Activated naive CD4-positive, alpha-beta T cell treated with anti-CD3 and anti-CD28 coated beads, Interleukin-2, amount 50 U/mL, for 24 hours (primary cell): ENCODE results near the gene DEFB118.
"Not testable (repeated sequence)": the region's sequence is repeated elsewhere in the genome, so short reads cannot be mapped to it uniquely, and the experiment has no call there.

Source experiments
- H3K27ac Mint-ChIP-seq: one replicate; pipeline ENCODE4 v1.8.0; 2021; ENCODE audit warnings: mild to moderate bottlenecking, mixed read lengths
- H3K27me3 Mint-ChIP-seq: one replicate; pipeline ENCODE4 v1.8.0; 2021; ENCODE audit warnings: mixed read lengths
- H3K36me3 Mint-ChIP-seq: one replicate; pipeline ENCODE4 v1.8.0; 2021; ENCODE audit warnings: mixed read lengths
- H3K4me1 Mint-ChIP-seq: one replicate; pipeline ENCODE4 v1.8.0; 2021; ENCODE audit warnings: mixed read lengths
- H3K4me3 Mint-ChIP-seq: one replicate; pipeline ENCODE4 v1.8.0; 2021; ENCODE audit warnings: mild to moderate bottlenecking, mixed read lengths
- H3K9me3 Mint-ChIP-seq: one replicate; pipeline ENCODE4 v1.8.0; 2021; ENCODE audit warnings: mixed read lengths

Gene DEFB118

DNA sequence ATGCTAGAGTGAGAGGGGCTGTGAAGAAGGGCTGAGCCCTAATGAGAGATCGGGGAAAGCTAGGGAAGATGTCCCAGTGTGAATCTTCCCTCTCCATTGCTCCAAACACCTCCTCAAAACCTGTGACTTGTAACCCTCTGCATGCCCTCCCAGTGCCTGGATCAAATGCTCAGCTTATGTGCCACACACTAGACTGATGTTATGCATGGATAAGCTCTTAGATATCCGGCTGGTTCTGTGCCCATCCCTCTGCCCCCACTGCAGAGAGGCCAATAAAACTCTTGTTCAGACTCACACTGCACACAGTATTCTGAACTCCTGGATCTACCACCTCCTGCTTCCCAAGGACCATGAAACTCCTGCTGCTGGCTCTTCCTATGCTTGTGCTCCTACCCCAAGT is at the start of gene DEFB118:
DEFB118 (plus strand) TSS at position 301 of the 400 bp plus-strand sequence; CDS start at position 351, 50 bp downstream.
- no peaks in the 10 kb centered on the region for H3K4me1 Mint-ChIP-seq
- no peak within 1 kb of the TSS for H3K4me3 Mint-ChIP-seq
- peaks cover 7% of the 10 kb centered on the region for H3K9me3 Mint-ChIP-seq
- no peaks in the 10 kb centered on the region for H3K36me3 Mint-ChIP-seq
- H3K27me3 Mint-ChIP-seq, result peaks cover 6% of the 10 kb centered on the region
- no peak within 1 kb of the TSS for H3K27ac Mint-ChIP-seq

DNA sequence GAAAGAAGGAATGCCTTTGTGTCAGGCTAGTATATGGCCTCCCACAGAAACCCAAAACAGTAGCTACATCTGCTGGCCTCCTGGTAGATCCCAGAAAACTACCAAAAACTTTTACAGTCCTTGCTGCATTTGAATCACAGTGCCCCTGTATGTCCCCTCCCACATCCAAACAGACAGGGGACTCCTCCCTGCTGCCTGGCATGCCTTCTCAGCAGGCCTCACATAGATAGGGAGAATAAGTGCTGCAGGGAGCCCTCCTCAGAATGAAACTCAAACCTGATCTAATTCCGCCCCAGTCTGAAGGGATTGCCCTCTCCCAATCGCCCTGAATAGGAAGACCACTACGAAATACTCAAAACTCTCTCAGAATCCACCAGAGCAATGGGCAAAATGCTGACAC is 45.9 kb upstream of the DEFB118 start:
- Mint-ChIP-seq H3K4me1 (no peaks in the 10 kb centered on the region), H3K9me3 (peaks cover 22% of the 10 kb centered on the region), H3K27ac (no peak overlapping the region), H3K36me3 (peaks cover 1% of the 10 kb centered on the region), H3K4me3 (no peak overlapping the region), H3K27me3 (peaks cover 1% of the 10 kb centered on the region)

- H3K4me1 Mint-ChIP-seq, result no peaks in the 10 kb centered on the region
- H3K9me3 Mint-ChIP-seq, result peaks cover 13% of the 10 kb centered on the region
- no peak overlapping the region for H3K4me3 Mint-ChIP-seq
- H3K36me3 Mint-ChIP-seq, result peaks cover 6% of the 10 kb centered on the region
- peaks cover 6% of the 10 kb centered on the region for H3K27me3 Mint-ChIP-seq
- no peak overlapping the region for H3K27ac Mint-ChIP-seq
These were observed 37.5 kb upstream of the DEFB118 start for GRCh38 chr20:31330893-31331292.

DNA sequence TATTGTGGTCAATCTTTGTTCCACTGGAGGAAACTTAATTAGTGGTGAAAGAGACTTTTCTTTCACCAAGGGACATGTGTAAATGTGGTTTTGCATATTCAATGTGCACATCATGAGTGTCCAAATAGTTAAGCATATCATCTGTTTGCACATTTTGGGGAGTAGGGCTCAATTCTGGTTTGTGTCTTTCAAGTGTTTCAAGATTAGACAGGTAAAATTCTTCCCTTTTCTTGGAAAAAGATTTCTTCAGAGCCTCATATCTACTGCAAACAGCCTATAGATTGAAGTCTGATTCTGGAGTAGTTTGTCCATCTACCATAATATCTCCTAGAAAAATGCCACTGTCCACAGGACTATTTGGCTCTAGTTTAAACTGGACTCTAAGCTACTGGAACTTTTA is 26.9 kb upstream of the DEFB118 start:
- Mint-ChIP-seq H3K4me1 (no peaks in the 10 kb centered on the region), H3K27ac (no peak overlapping the region), H3K4me3 (no peak overlapping the region), H3K9me3 (no peaks in the 10 kb centered on the region), H3K36me3 (no peaks in the 10 kb centered on the region), H3K27me3 (peaks cover 4% of the 10 kb centered on the region)

DNA sequence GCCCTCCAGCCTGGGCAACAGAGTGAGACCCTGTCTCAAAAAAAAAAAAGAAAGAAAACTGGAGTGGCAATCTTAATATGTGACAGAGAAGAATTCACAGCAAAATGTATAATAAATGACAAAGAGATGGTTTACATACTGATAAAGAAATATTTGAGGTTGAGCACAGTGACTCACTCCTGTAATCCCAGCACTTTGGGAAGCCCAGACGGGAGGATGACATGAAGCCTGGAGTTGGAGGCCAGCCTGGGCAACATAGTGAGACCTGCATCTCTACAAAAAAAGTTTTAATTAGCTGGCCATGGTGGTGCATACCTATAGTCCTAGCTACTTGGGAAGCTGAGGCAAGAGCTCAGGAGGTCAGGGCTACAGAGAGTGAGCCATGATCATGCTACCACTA is 12.4 kb upstream of the DEFB118 start:
- no peaks in the 10 kb centered on the region for H3K9me3 Mint-ChIP-seq
- H3K27ac Mint-ChIP-seq, result no peak overlapping the region
- peaks cover 2% of the 10 kb centered on the region for H3K27me3 Mint-ChIP-seq
- no peaks in the 10 kb centered on the region for H3K36me3 Mint-ChIP-seq
- no peaks in the 10 kb centered on the region for H3K4me1 Mint-ChIP-seq
- H3K4me3 Mint-ChIP-seq, result no peak overlapping the region

GRCh38 chr20:31363295-31363694 is 5.1 kb upstream of the DEFB118 start:
- Mint-ChIP-seq H3K4me3 (no peak overlapping the region), H3K27me3 (peaks cover 2% of the 10 kb centered on the region), H3K36me3 (no peaks in the 10 kb centered on the region), H3K4me1 (no peaks in the 10 kb centered on the region), H3K9me3 (peaks cover 7% of the 10 kb centered on the region), H3K27ac (no peak overlapping the region)

GRCh38 chr20:31364272-31364671 is 4.1 kb upstream of the DEFB118 start:
- not testable (repeated sequence) for H3K27ac Mint-ChIP-seq, H3K36me3 Mint-ChIP-seq, H3K27me3 Mint-ChIP-seq, H3K4me1 Mint-ChIP-seq, H3K4me3 Mint-ChIP-seq, H3K9me3 Mint-ChIP-seq

DNA sequence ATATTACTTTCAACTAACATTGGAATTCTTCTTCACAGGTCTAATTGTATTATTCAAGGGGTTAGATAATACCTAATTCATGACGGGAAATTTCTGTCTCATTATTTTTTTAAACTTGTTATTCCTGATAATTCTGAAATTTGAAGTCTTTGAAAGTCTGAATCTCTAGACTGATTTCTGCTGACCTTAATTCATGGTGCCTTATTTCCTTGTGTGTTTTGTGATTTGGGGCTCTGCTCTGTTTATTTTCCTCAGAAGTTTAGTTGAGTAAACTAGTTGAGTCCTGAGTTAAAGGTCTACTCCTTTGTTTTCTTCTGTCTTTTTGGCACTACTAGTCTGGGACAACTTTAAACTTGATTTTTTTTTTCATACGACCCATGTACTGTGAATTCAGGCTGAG is 5.9 kb downstream of the DEFB118 start:
- H3K27ac Mint-ChIP-seq, result no peak overlapping the region
- H3K27me3 Mint-ChIP-seq, result peaks cover 13% of the 10 kb centered on the region
- H3K9me3 Mint-ChIP-seq, result peaks cover 10% of the 10 kb centered on the region
- H3K4me3 Mint-ChIP-seq, result no peak overlapping the region
- no peaks in the 10 kb centered on the region for H3K4me1 Mint-ChIP-seq
- peaks cover 2% of the 10 kb centered on the region for H3K36me3 Mint-ChIP-seq

GRCh38 chr20:31390490-31390889 is 22.1 kb downstream of the DEFB118 start, which contains the start of gene DEFB119:
Gene DEFB119, minus strand, starts transcription at chr20:31390590. Its CDS starts 107 bp downstream, at chr20:31390483.
- H3K4me3 Mint-ChIP-seq, result no peak within 1 kb of the TSS
- H3K4me1 Mint-ChIP-seq, result no peaks in the 10 kb centered on the region
- peaks cover 15% of the 10 kb centered on the region for H3K27me3 Mint-ChIP-seq
- H3K9me3 Mint-ChIP-seq, result no peaks in the 10 kb centered on the region
- H3K36me3 Mint-ChIP-seq, result no peaks in the 10 kb centered on the region
- H3K27ac Mint-ChIP-seq, result no peak within 1 kb of the TSS

GRCh38 chr20:31392836-31393235 is 24.4 kb downstream of the DEFB118 start:
- Mint-ChIP-seq H3K27ac (no peak overlapping the region), H3K27me3 (peaks cover 12% of the 10 kb centered on the region), H3K36me3 (no peaks in the 10 kb centered on the region), H3K9me3 (no peaks in the 10 kb centered on the region), H3K4me3 (no peak overlapping the region), H3K4me1 (no peaks in the 10 kb centered on the region)

DNA sequence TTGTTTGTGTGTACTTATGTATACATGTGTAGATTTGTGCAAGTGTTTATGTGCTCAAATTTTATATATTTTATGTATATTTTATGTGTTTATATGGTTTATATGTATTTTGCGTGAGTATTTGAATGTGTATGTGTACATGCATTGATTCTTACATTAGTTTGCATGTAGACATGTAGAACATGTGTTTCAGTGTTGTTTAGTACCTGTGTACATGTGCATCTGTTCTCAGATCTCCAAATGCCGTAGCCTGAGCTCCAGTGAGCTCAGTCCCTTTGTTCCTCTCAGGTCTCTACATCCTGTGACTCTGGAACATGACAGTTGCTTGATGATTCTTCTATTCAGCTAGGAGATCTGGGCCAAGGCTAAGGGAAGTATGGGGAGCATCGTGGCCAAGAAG is 26.5 kb downstream of the DEFB118 start:
- peaks cover 4% of the 10 kb centered on the region for H3K27me3 Mint-ChIP-seq
- H3K9me3 Mint-ChIP-seq, result no peaks in the 10 kb centered on the region
- H3K36me3 Mint-ChIP-seq, result no peaks in the 10 kb centered on the region
- no peaks in the 10 kb centered on the region for H3K4me1 Mint-ChIP-seq
- H3K4me3 Mint-ChIP-seq, result no peak overlapping the region
- no peak overlapping the region for H3K27ac Mint-ChIP-seq

DNA sequence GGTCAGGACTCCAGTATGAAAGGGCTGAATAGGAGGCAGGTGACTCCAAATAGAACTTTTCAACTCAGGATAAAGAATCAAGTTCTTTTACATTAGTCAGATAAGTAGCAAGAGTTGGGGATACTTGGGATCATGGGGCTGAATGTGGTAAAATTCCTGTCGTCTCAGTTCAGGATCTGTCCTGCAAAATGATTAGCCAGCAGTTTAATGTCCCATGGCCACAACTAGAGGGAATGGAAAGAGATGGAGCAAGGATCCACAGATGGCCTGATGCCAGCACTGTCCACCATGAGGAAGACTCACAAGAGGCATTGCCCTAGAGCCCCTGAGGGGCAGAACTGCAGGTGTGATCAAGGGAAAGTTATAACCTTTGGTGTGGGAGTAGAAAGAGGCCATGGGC is 35.5 kb downstream of the DEFB118 start:
- Mint-ChIP-seq H3K36me3 (no peaks in the 10 kb centered on the region), H3K27ac (no peak overlapping the region), H3K4me3 (no peak overlapping the region), H3K4me1 (no peaks in the 10 kb centered on the region), H3K9me3 (no peaks in the 10 kb centered on the region), H3K27me3 (peaks cover 4% of the 10 kb centered on the region)

DNA sequence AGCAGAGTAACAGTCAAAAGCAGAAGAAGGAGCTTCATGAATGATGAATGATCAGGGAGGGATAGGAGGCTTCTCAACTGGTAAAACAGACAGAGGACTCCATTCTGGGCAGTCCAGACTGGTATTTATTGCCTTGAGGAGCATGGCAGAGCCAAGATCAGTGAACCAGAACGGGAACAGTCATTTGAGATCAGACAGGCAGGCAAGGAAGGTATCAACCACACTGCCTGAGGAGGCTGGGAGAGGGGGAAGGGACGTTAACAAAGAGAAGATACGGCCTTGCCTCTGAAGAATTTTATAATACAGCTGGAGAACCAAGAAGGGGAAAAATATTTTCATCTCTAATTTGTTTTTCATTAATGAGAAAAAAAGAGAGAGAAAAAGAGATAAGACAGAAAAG is 37.7 kb downstream of the DEFB118 start, which contains the start of gene DEFB121:
DEFB121 (minus strand) TSS at position 101 of the 400 bp plus-strand sequence; CDS start at position 38, 63 bp downstream.
- Mint-ChIP-seq H3K27me3 (peaks cover 8% of the 10 kb centered on the region), H3K36me3 (no peaks in the 10 kb centered on the region), H3K9me3 (no peaks in the 10 kb centered on the region), H3K4me1 (no peaks in the 10 kb centered on the region), H3K27ac (no peak within 1 kb of the TSS), H3K4me3 (no peak within 1 kb of the TSS)

GRCh38 chr20:31410011-31410410 is 41.6 kb downstream of the DEFB118 start:
- Mint-ChIP-seq H3K9me3 (no peaks in the 10 kb centered on the region), H3K4me1 (no peaks in the 10 kb centered on the region), H3K27me3 (peaks cover 15% of the 10 kb centered on the region), H3K4me3 (no peak overlapping the region), H3K27ac (no peak overlapping the region), H3K36me3 (no peaks in the 10 kb centered on the region)

DNA sequence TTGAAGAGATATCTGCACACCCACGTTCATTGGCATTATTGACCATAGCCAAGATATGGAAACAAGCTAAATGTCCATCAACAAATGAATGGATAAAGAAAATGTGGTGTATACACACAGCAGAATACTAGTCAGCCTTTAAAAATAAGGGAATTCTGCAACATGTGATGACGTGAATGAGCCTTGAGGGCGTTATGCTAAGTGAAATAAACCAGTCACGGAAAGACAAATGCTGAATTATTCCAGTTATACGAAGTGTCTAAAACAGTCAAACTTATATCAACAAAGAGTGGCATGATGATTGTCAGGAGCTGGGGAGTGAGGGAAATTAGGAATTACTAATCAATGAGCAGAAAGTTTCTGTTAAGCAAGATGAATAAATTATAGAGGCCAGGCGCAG is 46.0 kb downstream of the DEFB118 start:
- Mint-ChIP-seq H3K9me3 (no peaks in the 10 kb centered on the region), H3K4me1 (no peaks in the 10 kb centered on the region), H3K36me3 (no peaks in the 10 kb centered on the region), H3K4me3 (no peak overlapping the region), H3K27ac (no peak overlapping the region), H3K27me3 (peaks cover 23% of the 10 kb centered on the region)

DNA sequence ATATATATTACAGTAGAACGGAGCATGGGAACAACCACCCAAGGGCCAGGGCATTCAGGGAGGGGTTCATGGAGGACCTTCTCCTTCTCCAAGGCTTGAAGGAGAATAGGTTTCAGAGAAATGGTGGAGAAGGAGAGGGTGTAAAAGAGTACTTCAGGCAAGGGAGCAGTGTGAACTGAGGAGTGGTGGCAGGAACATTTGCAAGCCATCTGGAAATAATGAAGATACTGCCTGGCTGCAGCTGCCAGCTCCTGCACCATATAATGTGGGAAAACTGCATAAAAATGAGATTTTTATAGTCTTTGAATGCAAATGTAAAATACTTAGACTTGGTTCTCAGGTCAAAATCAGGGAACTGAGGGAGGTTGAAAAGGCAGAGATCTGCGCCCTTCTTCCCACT is 47.3 kb downstream of the DEFB118 start:
- H3K27ac Mint-ChIP-seq, result no peak overlapping the region
- no peaks in the 10 kb centered on the region for H3K9me3 Mint-ChIP-seq
- H3K27me3 Mint-ChIP-seq, result peaks cover 22% of the 10 kb centered on the region
- no peaks in the 10 kb centered on the region for H3K4me1 Mint-ChIP-seq
- no peak overlapping the region for H3K4me3 Mint-ChIP-seq
- H3K36me3 Mint-ChIP-seq, result no peaks in the 10 kb centered on the region

DNA sequence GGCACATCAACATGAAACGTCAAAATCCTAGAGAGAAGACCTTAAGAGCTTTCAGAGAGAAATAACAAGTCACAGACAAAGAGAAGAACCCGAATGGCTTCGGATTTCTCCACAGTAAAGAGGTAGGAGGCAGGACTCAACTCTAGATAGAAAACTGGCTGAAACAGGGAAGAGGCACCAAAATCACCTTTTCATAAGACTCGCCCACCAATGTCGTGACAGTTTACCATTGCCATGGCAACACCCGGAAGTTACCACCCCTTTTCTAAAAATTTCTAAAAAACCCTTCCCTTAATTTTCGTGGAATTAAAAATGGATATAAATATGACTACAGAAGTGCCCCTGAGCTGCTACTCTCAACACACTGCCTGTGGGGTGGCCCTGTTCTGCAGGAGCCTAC is 49.9 kb downstream of the DEFB118 start:
- H3K4me3 Mint-ChIP-seq, result no peak overlapping the region
- H3K27ac Mint-ChIP-seq, result no peak overlapping the region
- no peaks in the 10 kb centered on the region for H3K36me3 Mint-ChIP-seq
- H3K9me3 Mint-ChIP-seq, result no peaks in the 10 kb centered on the region
- H3K4me1 Mint-ChIP-seq, result no peaks in the 10 kb centered on the region
- peaks cover 20% of the 10 kb centered on the region for H3K27me3 Mint-ChIP-seq
